GM23248 (cell line): ENCODE results near the gene NKAIN2.

Experiments
- EZH2 ChIP-seq: fragments of 200-600 bp; sonication (generic); IDR thresholded peaks from 2 replicates; pipeline ENCODE4 v1.6.1; 2018; ENCODE audit warnings: antibody characterized with exemption, mild to moderate bottlenecking; ENCODE audit not compliant: insufficient read depth, poor library complexity, severe bottlenecking
- EZH2phosphoT487 ChIP-seq: fragments of 200-600 bp; sonication (generic); IDR thresholded peaks from 2 replicates; pipeline ENCODE4 v1.6.1; 2018; ENCODE audit warnings: antibody characterized with exemption, moderate library complexity, mild to moderate bottlenecking, low read depth; ENCODE audit not compliant: insufficient read depth

GRCh38 chr6:124356811-124357210 is 553.1 kb downstream of the NKAIN2 start:
- no peak for TF ChIP-seq EZH2phosphoT487
- no peak for TF ChIP-seq EZH2
